HEK293 (cell line): Measurements from ENCODE around the gene AKR1B15.

Experiments
- CTCF ChIP-seq: fragments of 450-650 bp; formaldehyde crosslinking; IDR thresholded peaks from 2 replicates; pipeline ENCODE4 v1.5.1; 2016; ENCODE audit warnings: missing biosample characterization, missing genetic modification characterization
- GFI1B ChIP-seq: fragments of 450-650 bp; formaldehyde crosslinking; IDR thresholded peaks from 2 replicates; pipeline ENCODE4 v1.5.1; 2016; ENCODE audit warnings: missing biosample characterization, missing genetic modification characterization
- REST ChIP-seq: fragments of 450-650 bp; formaldehyde crosslinking; IDR thresholded peaks from 2 replicates; pipeline ENCODE4 v1.5.1; 2016; ENCODE audit warnings: missing biosample characterization, missing genetic modification characterization
- ZNF24 ChIP-seq: fragments of 450-650 bp; formaldehyde crosslinking; IDR thresholded peaks from 2 replicates; pipeline ENCODE4 v1.5.1; 2016; ENCODE audit warnings: missing biosample characterization, missing genetic modification characterization
- ZNF48 ChIP-seq: fragments of 450-650 bp; formaldehyde crosslinking; IDR thresholded peaks from 2 replicates; pipeline ENCODE4 v1.5.1; 2016; ENCODE audit warnings: missing biosample characterization, missing genetic modification characterization
- ZNF639 ChIP-seq: fragments of 450-650 bp; formaldehyde crosslinking; IDR thresholded peaks from 2 replicates; pipeline ENCODE4 v1.5.1; 2016; ENCODE audit warnings: missing biosample characterization, missing genetic modification characterization

DNA sequence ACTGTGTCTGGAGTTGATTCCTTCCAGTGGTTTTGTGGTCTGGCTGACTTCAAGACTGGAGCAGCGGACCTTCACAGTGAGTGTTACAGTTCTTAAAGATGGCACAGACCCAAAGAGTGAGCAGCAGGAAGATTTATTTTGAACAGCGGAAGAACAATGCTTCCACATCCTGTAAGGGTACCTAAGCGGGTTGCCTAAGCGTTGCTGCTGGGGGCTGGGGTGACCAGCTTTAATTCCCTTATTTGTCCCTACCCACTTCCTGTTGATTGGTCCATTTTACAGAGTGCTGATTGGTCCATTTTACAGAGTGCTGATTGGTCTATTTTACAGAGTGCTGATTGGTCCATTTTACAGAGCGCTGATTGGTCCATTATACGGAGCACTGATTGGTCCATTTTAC lies 13.2 kb downstream of the AKR1B15 start:
- TF ChIP-seq ZNF24 (tag by site-specific recombination) (no peak), CTCF (no peak), ZNF639 (tag by site-specific recombination) (no peak), GFI1B (tag by site-specific recombination) (no peak), ZNF48 (tag by site-specific recombination) (no peak), REST (tag by site-specific recombination) (no peak)
